Testis (tissue), 2 donors: Measurements from ENCODE around the gene PAM16.

Experiments used
- CTCF ChIP-seq, 3 experiments: fragments of 450-650 bp in 2 of 3; fragments of 200-600 bp in 1 of 3; sonication (generic) in 1 of 3; IDR thresholded peaks; one replicate each; pipeline ENCODE4 v1.5.1; 2016 to 2019; ENCODE audit warnings: antibody characterized with exemption in 3 of 3, mild to moderate bottlenecking in 2 of 3, moderate library complexity in 1 of 3
- POLR2A ChIP-seq: fragments of 450-650 bp; IDR thresholded peaks from one replicate; pipeline ENCODE4 v1.6.1; 2017; ENCODE audit warnings: antibody characterized with exemption, mild to moderate bottlenecking, moderate library complexity

GRCh38 chr16:4323071-4323844 is 27.9 kb downstream of the PAM16 start:
- TF ChIP-seq CTCF (IDR thresholded peaks at IDR 0.05) = no peak
- no peak for TF ChIP-seq POLR2A
